Skin epidermis (tissue), 12 donors: ENCODE data around the gene RXRG.
"Not testable (repeated sequence)": the region's sequence is repeated elsewhere in the genome, so short reads cannot be mapped to it uniquely, and the experiment has no call there.

ENCODE experiments used
- H3K27ac ChIP-seq, 21 experiments: fragments of 200-600 bp; sonication (generic) in 11 of 21; one replicate each; pipeline ENCODE4 v1.5.0; 2020; ENCODE audit warnings: mild to moderate bottlenecking in 3 of 21, inconsistent platforms in 2 of 21, moderate library complexity in 2 of 21
- H3K4me3 ChIP-seq, 7 experiments: fragments of 200-600 bp; sonication (generic) in 2 of 7; one replicate each; pipeline ENCODE4 v1.5.0; 2020; ENCODE audit warnings: inconsistent platforms in 2 of 7, mild to moderate bottlenecking in 2 of 7, moderate library complexity in 1 of 7

Gene RXRG

DNA sequence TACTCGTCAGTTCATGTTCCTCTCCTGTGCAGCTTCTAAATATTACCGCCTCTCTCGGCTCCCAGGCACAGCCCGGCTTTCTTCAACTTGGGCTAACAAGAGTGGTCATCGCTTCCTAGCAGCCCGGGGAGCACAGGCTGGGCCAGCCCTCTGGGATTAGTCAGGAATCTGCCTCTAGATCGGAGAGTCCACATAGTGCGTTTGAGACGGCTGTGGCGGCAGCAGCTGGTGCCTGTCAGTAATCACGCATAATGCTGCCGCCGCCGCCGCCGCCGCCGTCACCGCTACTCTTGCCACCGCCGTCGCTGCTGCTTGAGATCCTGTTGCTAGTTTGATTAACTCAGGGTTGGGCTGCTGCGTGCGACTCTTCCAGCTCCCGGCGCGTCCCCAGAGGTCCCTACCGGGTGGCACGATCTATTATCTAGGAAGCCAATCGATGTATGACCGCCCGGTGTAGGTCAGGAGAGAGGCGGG, at the start of gene RXRG:
TSS of gene RXRG (minus strand) at position 230 of the 474 bp plus-strand sequence. CDS start 233 bp downstream, outside the sequence.
- peak within 1 kb of the TSS in 2 of 21 experiments; percentile 6 to 54 for H3K27ac ChIP-seq
- H3K4me3 ChIP-seq, result peak within 1 kb of the TSS in 5 of 7 experiments; percentile 7 to 25 (median 11)

DNA sequence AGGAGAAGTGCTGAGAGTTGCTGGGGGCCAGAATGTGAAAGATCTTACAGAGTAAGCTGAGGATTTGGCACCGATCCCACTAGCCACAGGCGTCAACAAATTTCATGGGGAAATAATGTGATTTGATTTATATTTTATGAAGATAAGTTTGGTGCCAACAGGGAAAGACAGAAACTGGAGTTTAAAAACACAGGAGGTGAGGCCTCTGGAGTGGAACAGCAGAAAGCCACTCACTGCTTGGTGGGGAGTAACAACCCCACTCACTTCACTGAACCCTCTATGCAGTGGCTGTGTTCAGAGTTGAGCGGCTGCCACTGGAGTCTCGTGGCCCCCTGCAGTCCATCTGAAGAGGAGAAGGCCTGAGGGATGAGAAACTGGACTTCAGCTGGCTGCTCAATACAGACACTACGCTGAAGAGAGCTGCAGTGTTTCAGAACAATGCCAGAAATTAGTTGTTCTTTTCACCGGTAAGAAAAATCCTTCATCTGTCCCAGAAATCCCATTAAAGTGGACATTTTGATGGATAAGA, 48.0 kb upstream of the RXRG start:
- Histone ChIP-seq H3K4me3 (no peak overlapping the region), H3K27ac (no peak overlapping the region)

DNA sequence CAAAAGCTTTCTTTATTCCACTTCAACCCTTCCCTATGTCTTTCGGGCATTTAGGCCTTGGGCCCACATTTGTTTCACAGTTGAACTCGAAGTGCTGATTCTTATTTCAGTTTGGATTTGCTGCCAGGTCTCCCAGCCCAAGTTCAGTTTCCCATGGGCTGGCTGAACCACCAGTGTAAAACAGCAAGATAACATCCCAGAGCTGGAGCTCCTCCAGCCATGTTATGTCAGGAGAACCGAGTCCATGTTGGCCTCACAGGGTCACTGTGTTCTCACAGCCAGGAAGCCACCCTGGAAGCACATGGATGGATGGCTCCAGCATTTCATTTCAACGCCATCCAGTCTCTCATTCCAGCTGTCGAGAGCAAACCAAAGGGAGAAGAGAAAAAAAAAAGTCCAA, 45.2 kb upstream of the RXRG start:
- H3K4me3 ChIP-seq, result no peak overlapping the region
- no peak overlapping the region for H3K27ac ChIP-seq

DNA sequence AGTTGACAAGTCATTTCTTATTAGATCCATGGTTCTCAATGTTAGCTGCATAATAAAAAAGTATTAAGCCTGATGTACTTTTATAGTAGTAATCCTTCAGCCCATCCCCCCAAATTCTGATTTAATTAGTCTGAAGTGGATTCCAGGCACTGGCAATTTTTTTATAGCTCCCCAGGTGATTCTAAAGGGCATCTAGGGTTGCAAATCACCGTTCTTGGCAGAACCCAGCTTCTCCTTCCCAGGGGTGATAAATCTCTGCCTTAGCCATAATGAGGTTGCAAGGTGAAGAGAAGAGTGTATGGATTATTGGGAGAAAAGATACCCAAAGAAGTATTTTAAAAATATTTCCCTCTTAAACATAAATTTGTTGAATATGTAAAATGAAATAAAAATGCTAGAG, 43.0 kb upstream of the RXRG start:
- Histone ChIP-seq H3K4me3 (no peak overlapping the region), H3K27ac (no peak overlapping the region)

GRCh38 chr1:165486663-165487062, 41.7 kb upstream of the RXRG start:
- Histone ChIP-seq H3K4me3 (no peak overlapping the region), H3K27ac (no peak overlapping the region)

DNA sequence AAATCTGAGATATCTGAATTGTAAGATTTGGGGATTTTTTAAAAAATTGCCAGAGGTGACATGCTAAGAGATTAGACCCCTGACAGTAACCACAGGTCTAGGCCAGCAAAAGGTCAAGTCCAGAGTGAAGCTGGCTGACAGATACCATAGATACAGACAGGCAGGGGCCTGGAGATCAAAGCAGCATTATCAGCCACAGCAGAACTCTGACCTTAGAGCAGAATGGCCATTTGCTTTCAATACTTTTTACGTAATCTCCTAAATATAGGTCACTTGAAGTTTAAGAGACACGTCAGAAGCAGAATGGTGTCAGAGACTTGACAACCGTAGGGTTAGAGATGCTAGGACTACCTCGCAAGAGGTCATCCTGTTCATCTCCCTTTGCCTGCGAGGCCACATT, 40.8 kb upstream of the RXRG start:
- Histone ChIP-seq H3K4me3 (no peak overlapping the region), H3K27ac (no peak overlapping the region)

- no peak overlapping the region for H3K4me3 ChIP-seq
- no peak overlapping the region for H3K27ac ChIP-seq
These were observed 39.6 kb upstream of the RXRG start for GRCh38 chr1:165484532-165484931.

GRCh38 chr1:165483412-165483811, 38.5 kb upstream of the RXRG start:
- Histone ChIP-seq H3K27ac (no peak overlapping the region), H3K4me3 (no peak overlapping the region)

DNA sequence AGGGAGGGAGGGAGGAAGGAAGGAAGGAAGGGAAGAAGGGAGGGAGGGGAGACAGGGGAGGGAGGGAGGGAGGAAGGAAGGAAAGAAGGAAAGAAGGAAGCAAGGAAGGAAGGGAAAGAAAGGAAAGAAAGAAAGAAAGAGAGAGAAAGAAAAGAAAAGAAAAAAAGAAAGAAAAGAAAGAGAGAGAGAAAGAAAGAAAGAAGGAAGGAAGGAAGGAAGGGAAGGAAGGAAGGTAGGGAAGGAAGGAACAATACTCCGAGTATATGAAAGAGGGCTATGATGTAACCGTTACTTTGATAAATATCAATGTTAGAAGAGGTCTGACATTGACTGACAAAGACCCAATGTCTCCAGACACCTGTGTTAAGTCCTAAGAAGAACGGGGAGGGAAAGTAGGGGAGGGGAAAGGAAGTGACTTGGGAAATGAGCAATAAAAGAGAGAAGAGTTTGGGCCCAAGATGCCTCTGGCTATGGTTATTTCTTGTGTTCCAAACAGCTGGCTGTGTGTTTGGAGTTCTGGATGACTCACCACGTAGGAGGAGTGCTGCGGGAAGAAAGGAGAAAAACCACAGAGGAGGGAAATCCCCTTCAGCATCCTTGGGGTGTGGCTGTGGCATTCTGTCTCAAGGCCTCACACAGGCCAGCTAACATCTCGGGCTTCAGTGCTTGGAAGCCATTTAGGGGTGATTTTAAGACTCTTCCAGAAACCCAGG, 37.0 kb upstream of the RXRG start:
- Histone ChIP-seq H3K4me3 (no peak overlapping the region), H3K27ac (peak overlapping the region in 1 of 21 experiments; percentile 39)

GRCh38 chr1:165476776-165477175, 31.9 kb upstream of the RXRG start:
- Histone ChIP-seq H3K4me3 (no peak overlapping the region), H3K27ac (no peak overlapping the region)

DNA sequence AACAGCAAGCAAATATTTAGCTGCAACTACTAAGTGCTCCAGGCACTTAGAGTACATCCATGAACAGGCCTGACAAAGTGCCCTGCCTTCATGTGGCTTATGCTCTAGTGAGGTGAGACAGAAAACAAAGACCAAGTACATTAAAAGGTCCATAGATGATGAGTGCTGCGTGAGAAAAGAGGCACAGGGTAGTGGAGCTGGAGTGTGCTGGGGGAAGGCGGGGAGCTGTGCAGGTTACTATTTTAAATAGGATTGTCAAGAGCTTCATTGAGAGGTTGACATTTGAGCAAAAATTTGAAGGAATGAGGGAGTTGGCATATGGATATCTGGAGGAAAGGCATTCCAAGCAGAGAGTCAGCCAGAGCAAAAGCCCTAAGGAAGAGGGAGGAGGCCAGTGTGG, 29.3 kb upstream of the RXRG start:
- Histone ChIP-seq H3K4me3 (no peak overlapping the region), H3K27ac (no peak overlapping the region)

GRCh38 chr1:165473081-165473480, 28.2 kb upstream of the RXRG start:
- Histone ChIP-seq H3K4me3 (no peak overlapping the region), H3K27ac (no peak overlapping the region)

GRCh38 chr1:165468726-165469249, 23.9 kb upstream of the RXRG start:
- peak overlapping the region in 1 of 21 experiments; percentile 48 for H3K27ac ChIP-seq

GRCh38 chr1:165468253-165468652, 23.3 kb upstream of the RXRG start:
- H3K27ac ChIP-seq, result peak overlapping the region in 1 of 21 experiments; percentile 48

More at GRCh38 chr1:165468726-165469249, 23.9 kb upstream of the RXRG start:
- no peak overlapping the region for H3K4me3 ChIP-seq

GRCh38 chr1:165467706-165468105, 22.8 kb upstream of the RXRG start:
- H3K27ac ChIP-seq, result no peak overlapping the region
- H3K4me3 ChIP-seq, result no peak overlapping the region

More at GRCh38 chr1:165468253-165468652, 23.3 kb upstream of the RXRG start:
- no peak overlapping the region for H3K4me3 ChIP-seq

DNA sequence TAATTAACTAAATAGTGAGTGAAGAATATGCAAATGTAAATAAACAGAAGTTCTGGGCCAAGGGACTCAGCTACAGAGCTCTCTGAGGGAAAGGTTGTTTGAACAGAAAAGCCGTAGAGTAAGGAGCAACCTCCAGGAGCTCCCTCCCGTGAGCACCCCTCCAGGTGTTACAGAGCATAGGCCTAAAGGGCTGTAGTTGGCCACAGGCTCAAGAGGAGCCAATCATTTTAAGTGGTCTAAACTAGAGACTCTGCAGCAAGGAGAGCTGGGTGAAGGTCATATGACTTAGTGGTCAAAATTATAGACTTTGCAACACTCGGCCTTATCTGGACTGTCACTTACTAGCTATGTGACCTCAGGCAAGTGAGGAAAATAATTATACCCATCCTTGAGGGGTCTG, 19.1 kb upstream of the RXRG start:
- Histone ChIP-seq H3K4me3 (no peak overlapping the region), H3K27ac (no peak overlapping the region)

- H3K27ac ChIP-seq, H3K4me3 ChIP-seq: not testable (repeated sequence)
These were observed 14.8 kb upstream of the RXRG start for GRCh38 chr1:165459683-165460082.

DNA sequence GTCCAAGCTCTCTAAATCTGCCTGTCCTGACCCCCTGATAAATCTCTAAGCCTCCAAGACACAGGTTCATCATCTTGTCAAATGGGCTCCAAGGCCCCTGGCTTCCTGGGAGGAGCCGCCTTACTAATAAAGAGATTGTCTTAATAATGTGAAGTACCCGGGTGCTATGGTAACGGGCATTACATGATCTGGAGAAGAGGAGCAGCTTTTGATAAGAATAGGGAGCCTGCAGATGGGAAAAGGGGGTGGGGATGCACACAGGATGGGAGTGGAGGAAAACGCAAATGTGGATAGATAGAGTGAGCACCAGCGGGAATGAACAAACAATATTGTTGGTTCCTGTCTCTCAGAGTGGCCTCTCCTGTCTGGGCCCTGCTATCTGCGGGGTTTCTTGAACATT, 11.9 kb upstream of the RXRG start:
- no peak overlapping the region for H3K4me3 ChIP-seq
- no peak overlapping the region for H3K27ac ChIP-seq

DNA sequence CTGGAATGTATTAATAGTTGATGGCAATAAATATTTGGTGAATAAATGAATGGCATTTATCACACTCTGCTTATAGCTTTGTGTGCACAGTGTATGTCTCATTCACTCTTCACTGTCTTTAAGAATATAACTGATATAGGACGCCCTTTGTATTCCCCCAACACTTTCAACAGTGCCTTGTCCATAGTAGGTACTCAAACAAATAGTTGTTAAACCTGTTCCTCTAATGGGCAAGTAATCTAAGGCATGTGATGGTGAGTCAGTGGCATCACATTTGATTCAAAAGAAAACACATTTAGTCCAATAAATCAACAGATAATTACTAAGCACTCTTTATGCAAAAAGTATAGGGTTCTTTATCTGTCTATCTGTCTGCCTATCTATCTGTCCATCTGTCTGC, 11.2 kb upstream of the RXRG start:
- Histone ChIP-seq H3K4me3 (no peak overlapping the region), H3K27ac (no peak overlapping the region)

- no peak overlapping the region for H3K27ac ChIP-seq
These were observed 10.2 kb upstream of the RXRG start for GRCh38 chr1:165455111-165455510.

DNA sequence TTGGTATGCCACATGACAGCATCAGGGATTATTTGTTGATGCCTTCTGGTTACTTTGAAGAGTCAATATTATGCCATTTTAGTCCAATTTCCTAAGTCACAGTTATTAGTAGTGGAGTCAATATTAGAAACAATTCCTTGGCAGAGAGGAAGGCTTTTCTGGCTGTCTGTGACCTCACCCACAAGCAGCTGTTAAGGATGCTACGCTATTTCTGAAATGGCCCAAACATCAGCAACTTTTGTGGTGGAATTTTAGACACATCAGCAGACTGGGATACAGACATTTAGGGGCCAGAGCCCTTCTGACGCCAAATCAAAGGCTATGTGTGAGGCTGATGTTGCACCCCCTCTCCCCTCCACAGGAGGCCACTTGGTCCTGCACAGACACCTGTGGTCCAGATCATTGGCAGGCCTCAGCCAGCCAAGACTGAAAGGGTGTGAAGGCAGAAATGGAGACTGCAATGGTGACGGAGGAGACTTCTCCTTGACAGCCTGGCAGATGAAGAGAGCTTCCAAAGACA, 9.2 kb upstream of the RXRG start:
- no peak overlapping the region for H3K4me3 ChIP-seq
- no peak overlapping the region for H3K27ac ChIP-seq

More at GRCh38 chr1:165455111-165455510, 10.2 kb upstream of the RXRG start:
- H3K4me3 ChIP-seq, result no peak overlapping the region
